Esophagus squamous epithelium (tissue), 4 donors: ENCODE results near the gene STXBP6.

ENCODE experiments used
- CTCF ChIP-seq, 6 experiments: fragments of 450-650 bp in 4 of 6; fragments of 200-600 bp in 2 of 6; sonication (generic) in 2 of 6; IDR thresholded peaks; one replicate each; pipeline ENCODE4 v1.5.1; 2016 to 2019; ENCODE audit warnings: antibody characterized with exemption in 6 of 6, mild to moderate bottlenecking in 4 of 6, moderate library complexity in 4 of 6
- POLR2A ChIP-seq, 4 donors: fragments of 450-650 bp; IDR thresholded peaks; one replicate each; pipeline ENCODE4 v1.6.1; 2017; ENCODE audit warnings: antibody characterized with exemption in 4 of 4, mild to moderate bottlenecking in 4 of 4, moderate library complexity in 3 of 4

GRCh38 chr14:24975393-24975792, 74.6 kb downstream of the STXBP6 start:
- TF ChIP-seq CTCF (IDR thresholded peaks at IDR 0.05) (no peak), POLR2A (IDR thresholded peaks at IDR 0.05) (no peak)
